ENCODE measurements around the gene TBCK. TPM values are rescaled to one million over a fixed set of nuclear protein-coding genes. Genes with fewer than 3 reads are reported as not detected.

The TBCK gene
- total and polyA plus RNA-seq, 9 of the 15 experiments (the other 6 are each of a cell fraction or from before 2014, with no cell fraction given), result 5.3 to 26.6 (median 16.2) TPM

DNA sequence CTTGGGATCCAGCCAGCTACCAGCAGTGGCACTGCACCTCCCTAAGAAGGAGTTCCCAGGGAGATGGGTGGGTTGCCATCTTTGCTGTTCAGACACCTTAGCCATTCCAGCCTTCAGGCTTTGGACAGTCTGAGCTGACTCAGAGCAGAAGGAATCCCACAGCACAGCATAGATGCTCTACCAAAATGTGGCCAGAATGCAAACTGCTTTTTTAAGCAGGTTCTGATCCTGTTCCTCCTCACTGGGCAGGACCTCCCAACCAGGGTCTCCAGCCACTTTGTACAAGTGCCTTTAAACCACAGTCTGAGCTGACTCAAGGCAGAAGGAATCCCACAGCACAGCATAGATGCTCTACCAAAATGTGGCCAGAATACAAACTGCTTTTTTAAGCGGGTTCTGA, 211.7 kb downstream of the TBCK start (continued):
- TF ChIP-seq RBM15 (IDR thresholded peaks at IDR 0.05; ENCODE audit: insufficient read depth, low read length), result no peak

DNA sequence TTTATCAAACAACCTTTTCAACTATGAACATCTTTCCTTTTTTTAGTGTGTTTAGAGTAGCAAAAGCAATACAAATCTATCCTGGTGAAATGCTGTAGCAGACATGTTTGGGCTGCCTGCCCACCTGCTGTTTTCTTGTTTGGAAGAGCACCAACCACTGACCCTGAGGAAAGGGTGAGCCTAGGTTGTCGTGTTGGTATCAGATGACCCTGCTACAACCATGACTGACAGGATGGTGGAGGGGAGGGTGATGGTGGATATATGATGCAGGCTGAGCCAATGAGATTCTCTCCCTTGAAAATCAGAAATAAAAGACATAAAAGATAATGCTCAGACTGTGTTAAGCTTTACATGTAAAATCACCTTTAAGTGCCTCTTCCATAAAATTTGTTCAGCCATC, 219.6 kb downstream of the TBCK start:
- Histone ChIP-seq H3K27ac (ENCODE audit: extremely low read depth, low read depth, low read length) (no peak overlapping the region), H3K79me2 (ENCODE audit: control insufficient read depth, insufficient read depth, low read length) (no peaks in the 10 kb centered on the region), H3K4me3 (no peak overlapping the region), H3K4me1 (replicated peaks in 1 of 2; ENCODE audit: control insufficient read depth in 2 of 2, insufficient read depth in 2 of 2, low read length in 2 of 2) (no peaks in the 10 kb centered on the region), H3K9me1 (ENCODE audit: control insufficient read depth, insufficient read depth, low read length) (no peaks in the 10 kb centered on the region), H3K9me3 (replicated peaks; ENCODE audit: control insufficient read depth, insufficient read depth, low read depth, low read length) (no peaks in the 10 kb centered on the region), H3K27me3 (ENCODE audit: control insufficient read depth in 2 of 2, insufficient read depth in 2 of 2, low read length in 2 of 2) (no peaks in the 10 kb centered on the region), H4K20me1 (replicated peaks; ENCODE audit: control insufficient read depth, insufficient read depth, low read length) (no peaks in the 10 kb centered on the region), H3K36me3 (ENCODE audit: control insufficient read depth, insufficient read depth, low read length) (no peaks in the 10 kb centered on the region), H3K9ac (ENCODE audit: insufficient read depth in 1 of 2, low read depth in 2 of 2, low read length in 2 of 2) (no peak overlapping the region), H2AFZ (ENCODE audit: low read depth, low read length) (no peak overlapping the region), H3K4me2 (ENCODE audit: insufficient read depth, low read length) (no peak overlapping the region)
- POLR2A ChIA-PET, result no interaction called here
- intact Hi-C loops (cut with micrococcal nuclease) (no loop called here), in situ Hi-C loops (cut with MboI) (no loop called here)
- no peak for ATAC-seq
- TF ChIP-seq MEF2D (tag; conservative IDR thresholded peaks at IDR 0.05; ENCODE audit: low read depth) (no peak), HIVEP1 (CRISPR knock-in tag; IDR thresholded peaks at IDR 0.05) (no peak), SMARCA5 (IDR thresholded peaks at IDR 0.05) (no peak), EHMT2 (IDR thresholded peaks at IDR 0.05) (no peak), KLF16 (IDR thresholded peaks at IDR 0.05) (no peak), TCFL5 (CRISPR knock-in tag; conservative IDR thresholded peaks at IDR 0.05) (no peak), XRCC3 (IDR thresholded peaks at IDR 0.05) (no peak), ZNF77 (CRISPR knock-in tag; IDR thresholded peaks at IDR 0.05) (no peak), KAT8 (IDR thresholded peaks at IDR 0.05; ENCODE audit: low read depth) (no peak), CBX5 (IDR thresholded peaks at IDR 0.05; ENCODE audit: borderline replicate concordance, low read depth) (no peak), ZNF12 (CRISPR knock-in tag; IDR thresholded peaks at IDR 0.05) (no peak), THRAP3 (IDR thresholded peaks at IDR 0.05; ENCODE audit: borderline replicate concordance) (no peak)
- TF ChIP-seq, protein P1, sequence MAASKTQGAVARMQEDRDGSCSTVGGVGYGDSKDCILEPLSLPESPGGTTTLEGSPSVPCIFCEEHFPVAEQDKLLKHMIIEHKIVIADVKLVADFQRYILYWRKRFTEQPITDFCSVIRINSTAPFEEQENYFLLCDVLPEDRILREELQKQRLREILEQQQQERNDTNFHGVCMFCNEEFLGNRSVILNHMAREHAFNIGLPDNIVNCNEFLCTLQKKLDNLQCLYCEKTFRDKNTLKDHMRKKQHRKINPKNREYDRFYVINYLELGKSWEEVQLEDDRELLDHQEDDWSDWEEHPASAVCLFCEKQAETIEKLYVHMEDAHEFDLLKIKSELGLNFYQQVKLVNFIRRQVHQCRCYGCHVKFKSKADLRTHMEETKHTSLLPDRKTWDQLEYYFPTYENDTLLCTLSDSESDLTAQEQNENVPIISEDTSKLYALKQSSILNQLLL (CRISPR knock-in tag; IDR thresholded peaks at IDR 0.05; ENCODE audit: borderline replicate concordance), result no peak
- no TSS peak for BruUV-seq (replicated peaks)
- FAIRE-seq, result no peak
- DNase-seq (ENCODE audit: extremely low read depth in 1 of 4, low spot score in 3 of 4), result no peak
- WGBS (ENCODE audit: insufficient coverage, low coverage, missing lambda C conversion rate), result 0% methylated on average over 1 of the region's 1 CpG
- CTCF ChIA-PET (ENCODE audit: low intra/inter-chr PET ratio), result no interaction called here

All from K562 (cell line).